ENCODE data around the gene TAP1.
"Not testable (repeated sequence)": the region's sequence is repeated elsewhere in the genome, so short reads cannot be mapped to it uniquely, and the experiment has no call there.

The TAP1 gene

GRCh38 chr6:32876603-32877002 is 23.1 kb upstream of the TAP1 start:
- no peaks in the 10 kb centered on the region for H3K9me3 Mint-ChIP-seq
- H3K27me3 Mint-ChIP-seq: no peaks in the 10 kb centered on the region
- H3K4me1 Mint-ChIP-seq (ENCODE audit: low read depth in 2 of 2): no peaks in the 10 kb centered on the region
- no peak overlapping the region for H3K4me3 Mint-ChIP-seq
- DNase-seq (no peak), ATAC-seq (replicated peaks) (no peak)
- no peak overlapping the region for H3K27ac Mint-ChIP-seq
- peaks cover 8% of the 10 kb centered on the region for H3K36me3 Mint-ChIP-seq (ENCODE audit: insufficient read depth)

- H3K36me3 Mint-ChIP-seq (ENCODE audit: insufficient read depth); H3K4me3 Mint-ChIP-seq: not testable (repeated sequence)
Observed at GRCh38 chr6:32873947-32874346, 20.4 kb upstream of the TAP1 start.

DNA sequence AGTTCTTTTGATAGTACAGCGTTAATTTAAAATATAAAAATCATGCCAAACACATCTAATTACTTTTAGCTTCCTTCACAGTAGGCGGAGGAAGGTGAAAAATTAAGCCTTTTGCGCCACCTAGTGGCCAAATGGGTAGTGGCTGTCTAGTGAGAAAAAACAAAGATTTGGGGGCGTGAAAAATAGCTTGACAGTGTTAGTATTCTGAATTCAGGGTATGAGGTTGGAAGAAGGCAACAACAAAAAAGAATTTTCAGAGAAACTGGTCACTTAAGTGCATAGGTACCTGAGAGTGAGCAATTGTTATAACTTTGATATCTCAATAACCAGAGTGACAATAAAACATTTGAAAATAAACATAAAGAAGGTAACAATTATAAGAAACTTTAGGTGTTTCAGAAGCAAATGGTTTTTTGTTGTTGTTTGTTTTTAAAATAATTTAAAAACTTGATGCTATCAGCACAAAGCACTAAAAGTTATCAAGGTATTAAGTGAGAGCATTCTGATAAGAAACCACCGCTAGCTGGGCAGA is 14.8 kb upstream of the TAP1 start:
- Mint-ChIP-seq H3K36me3 (ENCODE audit: insufficient read depth) (peaks cover 3% of the 10 kb centered on the region), H3K4me1 (ENCODE audit: low read depth in 2 of 2) (peaks cover 11 to 16% of the 10 kb centered on the region in 2 donors), H3K27ac (no peak overlapping the region), H3K9me3 (no peaks in the 10 kb centered on the region), H3K4me3 (no peak overlapping the region), H3K27me3 (no peaks in the 10 kb centered on the region)
- ATAC-seq (replicated peaks) (peak; percentile 92), DNase-seq (peak; percentile 86 to 90 (median 90))

More at GRCh38 chr6:32873947-32874346, 20.4 kb upstream of the TAP1 start:
- H3K27me3 Mint-ChIP-seq; H3K27ac Mint-ChIP-seq; H3K9me3 Mint-ChIP-seq; H3K4me1 Mint-ChIP-seq (ENCODE audit: low read depth in 2 of 2); ATAC-seq (replicated peaks); DNase-seq: not testable (repeated sequence)

DNA sequence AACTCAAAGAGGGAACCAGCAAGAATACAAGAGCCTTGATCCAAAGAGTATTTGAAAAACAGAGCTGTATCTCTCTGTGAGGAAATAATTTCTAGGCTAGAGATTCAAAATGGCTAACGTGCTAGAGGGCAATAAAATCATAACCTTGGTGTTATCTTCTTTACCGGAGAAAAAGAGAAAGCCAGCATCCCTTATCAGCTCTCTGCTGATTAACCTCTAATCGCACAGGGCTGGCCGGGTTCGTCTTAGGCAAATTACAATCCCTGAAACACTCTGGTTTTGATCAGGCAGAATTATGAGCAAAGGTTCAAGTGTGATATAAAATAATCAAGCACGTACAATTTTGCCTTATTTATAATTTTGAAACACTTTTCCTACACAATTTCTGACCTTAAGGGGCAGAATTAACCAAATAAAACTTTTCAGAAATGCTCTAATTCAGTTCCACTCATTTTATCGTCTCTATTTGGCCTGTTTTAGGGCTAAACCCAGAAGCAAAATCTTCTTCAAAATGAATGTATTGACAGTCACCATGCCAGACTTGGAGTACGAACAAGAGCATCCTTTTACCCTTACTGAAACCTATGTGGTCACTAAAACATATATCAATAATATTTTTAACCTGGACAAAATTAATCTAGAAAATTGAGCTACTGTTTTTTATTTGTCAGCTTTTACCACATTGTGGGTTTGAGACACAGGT is 14.2 kb upstream of the TAP1 start:
- Mint-ChIP-seq H3K27me3 (no peaks in the 10 kb centered on the region), H3K36me3 (ENCODE audit: insufficient read depth) (peaks cover 6% of the 10 kb centered on the region), H3K27ac (peak overlapping the region in 1 of 2 donors; percentile 82), H3K4me1 (ENCODE audit: low read depth in 2 of 2) (peaks cover 11 to 16% of the 10 kb centered on the region in 2 donors), H3K4me3 (no peak overlapping the region), H3K9me3 (no peaks in the 10 kb centered on the region)
- ATAC-seq (replicated peaks) (peak; percentile 25), DNase-seq (no peak)

- peak; percentile 17 for ATAC-seq (replicated peaks)
- no peak overlapping the region for H3K4me3 Mint-ChIP-seq
Observed at GRCh38 chr6:32867022-32867477, 13.5 kb upstream of the TAP1 start.

DNA sequence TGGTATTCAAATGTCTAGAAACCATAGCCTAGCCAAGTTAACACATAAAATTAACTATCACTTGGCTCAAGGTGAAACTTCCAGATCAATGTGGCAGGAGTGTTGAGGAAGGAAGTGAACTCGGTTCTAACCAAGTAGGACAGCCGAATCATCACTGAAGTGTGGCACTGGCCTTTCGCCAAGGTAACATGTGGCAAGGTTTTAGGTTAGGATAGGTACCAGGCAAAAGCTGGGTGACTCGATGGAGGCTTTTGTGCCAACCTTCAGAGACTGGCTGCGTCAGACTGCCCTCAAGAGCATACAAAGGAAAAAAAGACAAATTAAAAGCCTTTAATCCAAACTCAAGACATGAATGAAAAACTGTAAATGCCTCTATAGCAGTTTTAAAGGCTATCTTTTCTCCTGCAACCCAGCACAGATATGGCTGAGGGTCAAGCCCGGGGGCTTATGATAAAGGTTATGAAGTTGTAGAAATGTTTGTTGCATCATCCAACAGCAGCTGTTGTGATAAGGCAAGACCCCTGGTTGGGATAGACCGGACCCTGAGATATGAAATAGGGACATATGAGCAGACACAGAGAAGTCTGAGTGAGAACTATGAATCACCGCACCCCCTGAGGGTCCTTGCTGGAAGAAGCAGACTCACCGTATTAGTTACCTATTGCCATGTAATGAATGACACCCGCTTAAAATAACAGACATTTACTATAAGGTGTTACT is 12.4 kb upstream of the TAP1 start:
- H3K4me1 Mint-ChIP-seq (ENCODE audit: low read depth in 2 of 2): peaks cover 13 to 16% of the 10 kb centered on the region in 2 donors
- no peaks in the 10 kb centered on the region for H3K27me3 Mint-ChIP-seq
- DNase-seq: no peak
- H3K4me3 Mint-ChIP-seq: no peak overlapping the region
- ATAC-seq (replicated peaks): no peak
- H3K36me3 Mint-ChIP-seq (ENCODE audit: insufficient read depth): peaks cover 23% of the 10 kb centered on the region
- peak overlapping the region; percentile 49 to 59 for H3K27ac Mint-ChIP-seq
- H3K9me3 Mint-ChIP-seq: no peaks in the 10 kb centered on the region

More at GRCh38 chr6:32867022-32867477, 13.5 kb upstream of the TAP1 start:
- peaks cover 11% of the 10 kb centered on the region for H3K36me3 Mint-ChIP-seq (ENCODE audit: insufficient read depth)
- H3K27ac Mint-ChIP-seq: peak overlapping the region; percentile 49 to 82
- peaks cover 11 to 16% of the 10 kb centered on the region in 2 donors for H3K4me1 Mint-ChIP-seq (ENCODE audit: low read depth in 2 of 2)
- no peak for DNase-seq
- H3K9me3 Mint-ChIP-seq: no peaks in the 10 kb centered on the region
- no peaks in the 10 kb centered on the region for H3K27me3 Mint-ChIP-seq

GRCh38 chr6:32862725-32863124 is 9.2 kb upstream of the TAP1 start:
- Mint-ChIP-seq H3K4me3 (no peak overlapping the region), H3K27me3 (no peaks in the 10 kb centered on the region), H3K27ac (peak overlapping the region in 1 of 2 donors; percentile 26), H3K4me1 (ENCODE audit: low read depth in 2 of 2) (peaks cover 24 to 31% of the 10 kb centered on the region in 2 donors), H3K9me3 (no peaks in the 10 kb centered on the region), H3K36me3 (ENCODE audit: insufficient read depth) (peaks cover 54% of the 10 kb centered on the region)
- DNase-seq: no peak
- no peak for ATAC-seq (replicated peaks)

DNA sequence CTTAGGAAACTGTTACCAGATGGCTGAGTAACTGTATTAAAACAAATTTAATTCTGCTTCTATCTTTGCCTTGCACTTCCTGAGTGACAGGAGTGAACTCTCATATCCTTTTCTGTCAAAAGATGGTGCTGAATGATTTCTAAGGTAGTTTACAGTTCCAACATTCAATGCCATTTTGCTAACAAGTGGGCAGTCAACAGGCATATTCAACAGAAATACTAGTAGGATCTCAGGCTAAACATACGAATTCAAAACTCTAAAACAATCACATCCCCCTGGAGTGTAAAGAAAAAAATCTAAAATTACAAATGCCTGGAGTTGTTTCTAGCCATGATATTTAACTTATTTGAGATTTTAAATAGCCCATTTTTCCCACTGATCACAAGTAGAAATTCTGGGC is 7.2 kb upstream of the TAP1 start:
- H3K27me3 Mint-ChIP-seq: no peaks in the 10 kb centered on the region
- peaks cover 75% of the 10 kb centered on the region for H3K36me3 Mint-ChIP-seq (ENCODE audit: insufficient read depth)
- H3K9me3 Mint-ChIP-seq: no peaks in the 10 kb centered on the region
- H3K4me3 Mint-ChIP-seq: no peak overlapping the region
- ATAC-seq (replicated peaks) (no peak), DNase-seq (no peak)
- H3K4me1 Mint-ChIP-seq (ENCODE audit: low read depth in 2 of 2): peaks cover 33 to 39% of the 10 kb centered on the region in 2 donors
- H3K27ac Mint-ChIP-seq: peak overlapping the region; percentile 66 to 100

DNA sequence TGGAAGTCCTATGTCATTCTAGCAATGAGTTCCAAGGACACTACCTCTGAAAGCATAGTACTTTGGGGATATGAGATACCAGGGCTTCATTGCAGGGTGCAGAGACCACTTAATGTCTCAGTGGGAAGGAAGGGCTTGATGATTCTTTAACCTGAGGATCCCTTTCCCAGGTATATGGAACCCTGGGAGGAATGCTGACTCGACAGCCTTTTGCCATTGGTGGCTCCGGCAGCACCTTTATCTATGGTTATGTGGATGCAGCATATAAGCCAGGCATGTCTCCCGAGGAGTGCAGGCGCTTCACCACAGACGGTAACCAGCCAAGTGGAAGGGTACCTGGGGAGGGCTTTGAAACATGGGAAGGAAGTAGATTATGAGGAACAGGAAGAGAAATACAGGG is 4.7 kb upstream of the TAP1 start:
- no peaks in the 10 kb centered on the region for H3K9me3 Mint-ChIP-seq
- peak overlapping the region in 1 of 2 donors; percentile 1 for H3K4me3 Mint-ChIP-seq
- peaks cover 39 to 46% of the 10 kb centered on the region in 2 donors for H3K4me1 Mint-ChIP-seq (ENCODE audit: low read depth in 2 of 2)
- H3K27ac Mint-ChIP-seq: peak overlapping the region; percentile 59 to 100
- peaks cover 90% of the 10 kb centered on the region for H3K36me3 Mint-ChIP-seq (ENCODE audit: insufficient read depth)
- no peak for ATAC-seq (replicated peaks)
- H3K27me3 Mint-ChIP-seq: no peaks in the 10 kb centered on the region
- DNase-seq: no peak

- Mint-ChIP-seq H3K4me1 (ENCODE audit: low read depth in 2 of 2) (peaks cover 42 to 50% of the 10 kb centered on the region in 2 donors), H3K4me3 (peak overlapping the region; percentile 13 to 98), H3K27me3 (no peaks in the 10 kb centered on the region), H3K9me3 (no peaks in the 10 kb centered on the region), H3K36me3 (ENCODE audit: insufficient read depth) (peaks cover 94% of the 10 kb centered on the region), H3K27ac (peak overlapping the region; percentile 59 to 100)
- DNase-seq (no peak), ATAC-seq (replicated peaks) (no peak)
Observed at GRCh38 chr6:32857156-32857891, 3.8 kb upstream of the TAP1 start.

DNA sequence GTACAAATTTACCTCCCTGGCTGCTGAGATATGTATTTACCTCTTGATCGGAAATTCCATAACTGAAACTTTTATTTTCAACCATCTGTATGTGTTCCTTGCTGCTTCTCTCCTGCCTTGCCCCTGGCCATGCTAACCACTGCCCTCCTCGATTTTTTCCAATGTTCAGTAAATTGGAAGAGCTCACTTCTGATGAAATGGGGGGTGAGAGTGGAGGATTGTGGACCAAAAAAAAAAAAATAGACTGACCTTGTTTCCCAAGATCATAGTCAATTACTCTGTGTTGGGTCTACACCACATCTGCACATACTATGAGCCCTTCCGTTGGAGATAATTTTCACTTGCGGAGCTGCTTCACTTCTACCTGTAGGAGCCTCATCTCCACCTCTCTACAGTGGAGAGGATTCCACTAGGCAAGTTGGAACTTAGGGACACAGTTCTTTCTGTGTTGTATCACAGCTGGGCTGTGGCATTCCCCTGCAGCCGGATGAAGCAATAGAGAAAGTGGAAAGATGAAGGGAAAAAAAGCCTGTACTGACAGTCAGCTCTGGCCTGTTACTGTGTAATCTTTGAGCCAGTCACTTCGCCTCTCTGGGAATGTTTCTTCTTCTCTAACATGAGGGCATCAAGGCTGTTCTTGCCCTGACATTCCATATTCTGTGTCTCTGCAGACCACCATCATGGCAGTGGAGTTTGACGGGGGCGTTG is 2.1 kb upstream of the TAP1 start:
- Mint-ChIP-seq H3K4me3 (peak overlapping the region; percentile 98 to 100), H3K27ac (peak overlapping the region; percentile 98 to 100), H3K4me1 (ENCODE audit: low read depth in 2 of 2) (peaks cover 55 to 67% of the 10 kb centered on the region in 2 donors), H3K36me3 (ENCODE audit: insufficient read depth) (peaks cover 88% of the 10 kb centered on the region), H3K27me3 (no peaks in the 10 kb centered on the region), H3K9me3 (no peaks in the 10 kb centered on the region)
- ATAC-seq (replicated peaks) (no peak), DNase-seq (no peak)

DNA sequence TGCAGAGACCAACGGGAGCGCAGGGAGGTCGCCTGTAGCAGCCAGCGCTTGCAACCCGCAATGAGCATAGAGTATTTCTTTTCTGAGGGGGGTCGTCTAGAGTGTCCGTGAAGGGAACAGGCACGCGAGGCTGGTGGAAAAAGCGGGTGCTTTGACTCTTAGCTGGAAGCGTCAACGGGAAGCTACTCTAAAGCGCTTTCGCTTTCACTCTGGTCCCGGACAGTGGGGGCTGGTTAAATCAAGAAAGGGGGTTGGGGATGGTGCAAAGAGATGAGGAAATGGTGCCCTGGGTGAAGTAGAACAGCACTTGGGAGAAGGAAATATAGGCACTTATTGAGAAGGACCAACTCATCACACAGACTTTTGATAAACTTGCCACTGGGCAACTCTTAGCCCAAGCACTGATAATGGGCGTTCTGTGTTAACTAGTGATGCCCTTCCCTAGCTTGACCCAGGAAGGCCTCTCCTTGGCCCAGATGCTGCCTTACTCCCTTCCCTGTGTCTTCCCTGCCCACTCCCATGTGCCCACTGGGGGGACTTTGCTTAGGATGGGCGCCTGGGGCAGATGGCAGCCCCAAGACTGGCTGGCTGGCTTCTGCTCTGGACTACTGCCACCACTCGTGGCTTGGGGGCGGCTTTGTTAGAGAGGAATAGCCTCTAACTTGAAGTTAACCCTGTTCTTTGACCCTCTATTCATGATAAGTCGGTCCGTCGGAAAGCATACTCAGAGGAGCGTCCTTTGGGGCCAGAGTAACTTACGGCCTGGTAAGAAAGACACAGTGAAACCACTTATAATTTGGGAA is 1.1 kb upstream of the TAP1 start:
- Mint-ChIP-seq H3K4me3 (peak overlapping the region; percentile 98 to 100), H3K36me3 (ENCODE audit: insufficient read depth) (peaks cover 88% of the 10 kb centered on the region), H3K4me1 (ENCODE audit: low read depth in 2 of 2) (peaks cover 62 to 74% of the 10 kb centered on the region in 2 donors), H3K27ac (peak overlapping the region; percentile 98 to 100), H3K9me3 (no peaks in the 10 kb centered on the region), H3K27me3 (no peaks in the 10 kb centered on the region)
- ATAC-seq (replicated peaks) (peak; percentile 28), DNase-seq (peak; percentile 40 to 50 (median 50))

Measured in effector memory CD8-positive, alpha-beta T cell (primary cell).